Measurements from ENCODE around the gene KCNK7.

DNA sequence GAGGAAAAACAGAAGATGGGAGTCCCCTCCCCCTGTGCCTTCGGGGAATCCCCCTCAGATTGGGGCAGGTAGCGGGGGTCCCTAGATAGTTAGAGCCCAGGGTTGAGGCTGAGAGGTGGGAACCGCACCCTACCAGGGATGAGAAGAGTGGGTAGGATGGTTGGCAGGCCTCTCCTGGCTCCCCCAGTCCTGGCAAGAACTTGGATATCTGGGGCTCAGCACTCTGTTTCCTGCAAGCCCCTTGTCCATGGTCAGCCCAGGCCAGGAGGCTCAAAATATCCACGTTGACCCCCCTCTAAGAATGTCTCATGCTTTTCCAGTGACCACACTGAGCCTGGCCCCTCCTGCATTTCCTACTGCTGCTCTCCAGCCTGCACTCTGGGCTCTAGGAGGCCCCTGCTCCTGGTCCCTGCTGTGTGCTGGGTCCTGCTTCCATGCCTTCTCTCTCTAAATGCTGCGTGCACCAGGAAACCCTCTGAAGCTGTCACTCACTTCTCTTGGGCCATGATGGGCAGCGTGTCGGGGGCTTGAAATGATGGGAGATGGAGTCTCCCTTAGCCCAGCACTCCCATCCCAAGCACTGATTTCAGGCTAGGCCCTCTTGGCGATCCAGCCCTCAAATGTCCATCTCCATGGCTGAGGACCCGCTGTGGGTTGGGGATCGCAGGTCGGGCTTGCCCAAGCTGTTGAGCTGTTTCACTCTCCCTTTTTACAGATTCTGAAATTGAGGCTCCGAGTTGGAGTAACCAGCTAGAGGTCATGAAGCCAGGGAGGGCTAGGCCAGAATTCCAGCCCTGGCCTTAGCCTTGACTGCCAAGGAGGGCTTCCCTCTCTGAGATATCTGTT lies 16.4 kb upstream of the KCNK7 start:
- TF ChIP-seq, protein P1, sequence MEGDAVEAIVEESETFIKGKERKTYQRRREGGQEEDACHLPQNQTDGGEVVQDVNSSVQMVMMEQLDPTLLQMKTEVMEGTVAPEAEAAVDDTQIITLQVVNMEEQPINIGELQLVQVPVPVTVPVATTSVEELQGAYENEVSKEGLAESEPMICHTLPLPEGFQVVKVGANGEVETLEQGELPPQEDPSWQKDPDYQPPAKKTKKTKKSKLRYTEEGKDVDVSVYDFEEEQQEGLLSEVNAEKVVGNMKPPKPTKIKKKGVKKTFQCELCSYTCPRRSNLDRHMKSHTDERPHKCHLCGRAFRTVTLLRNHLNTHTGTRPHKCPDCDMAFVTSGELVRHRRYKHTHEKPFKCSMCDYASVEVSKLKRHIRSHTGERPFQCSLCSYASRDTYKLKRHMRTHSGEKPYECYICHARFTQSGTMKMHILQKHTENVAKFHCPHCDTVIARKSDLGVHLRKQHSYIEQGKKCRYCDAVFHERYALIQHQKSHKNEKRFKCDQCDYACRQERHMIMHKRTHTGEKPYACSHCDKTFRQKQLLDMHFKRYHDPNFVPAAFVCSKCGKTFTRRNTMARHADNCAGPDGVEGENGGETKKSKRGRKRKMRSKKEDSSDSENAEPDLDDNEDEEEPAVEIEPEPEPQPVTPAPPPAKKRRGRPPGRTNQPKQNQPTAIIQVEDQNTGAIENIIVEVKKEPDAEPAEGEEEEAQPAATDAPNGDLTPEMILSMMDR (IDR thresholded peaks at IDR 0.05) = no peak
- TF ChIP-seq POLR2A (IDR thresholded peaks at IDR 0.05) (no peak), EP300 (IDR thresholded peaks at IDR 0.05) (no peak), POLR2AphosphoS5 (IDR thresholded peaks at IDR 0.05) (no peak)
